Gastrocnemius medialis (tissue), 4 donors: ENCODE measurements around the gene TBCK. TPM values are rescaled to one million over a fixed set of nuclear protein-coding genes. Genes with fewer than 3 reads are reported as not detected.
A peak's percentile ranks its signal among the peaks of the same experiment; 100 is the strongest.

Experiments used
- ATAC-seq, 2 donors: fragments of 150-250 bp; one replicate each; pipeline ENCODE4 v1.9.1; 2016
- DNase-seq, 2 donors: peaks; one replicate each; pipeline ENCODE4 v3.0.0-alpha.2; 2019
- H3K27ac ChIP-seq, 4 donors: fragments of 200-600 bp; sonication (generic); 1 replicate in 1 of 4; 2 replicates in 3 of 4; pipeline ENCODE4 v1.5.1; 2016 to 2018; ENCODE audit warnings: mild to moderate bottlenecking in 2 of 4, moderate library complexity in 1 of 4
- H3K27me3 ChIP-seq, 3 donors: fragments of 200-600 bp; sonication (generic) in 2 of 3; 1 replicate in 1 of 3; 2 replicates in 2 of 3; pipeline versions ENCODE4 v1.5.1 to v1.6.0; 2016 to 2019; ENCODE audit warnings: mild to moderate bottlenecking in 1 of 3, moderate library complexity in 1 of 3
- H3K36me3 ChIP-seq, 2 donors: fragments of 200-600 bp; sonication (generic) in 1 of 2; one replicate each; pipeline ENCODE4 v1.5.1; 2017 to 2018
- H3K4me1 ChIP-seq, 2 donors: fragments of 200-600 bp; sonication (generic) in 1 of 2; one replicate each; pipeline ENCODE4 v1.5.1; 2016 to 2017; ENCODE audit warnings: mild to moderate bottlenecking in 2 of 2
- H3K4me3 ChIP-seq, 4 donors: fragments of 200-600 bp; sonication (generic) in 3 of 4; 1 replicate in 1 of 4; 2 replicates in 3 of 4; pipeline ENCODE4 v1.5.1; 2016 to 2019; ENCODE audit warnings: mild to moderate bottlenecking in 2 of 4
- H3K9me3 ChIP-seq, 3 donors: fragments of 200-600 bp; sonication (generic) in 2 of 3; 1 replicate in 1 of 3; 2 replicates in 2 of 3; pipeline ENCODE4 v1.5.1; 2016 to 2019
- POLR2A ChIP-seq, 2 donors: fragments of 450-650 bp; IDR thresholded peaks; one replicate each; pipeline ENCODE4 v1.6.1; 2017; ENCODE audit warnings: antibody characterized with exemption in 2 of 2, mild to moderate bottlenecking in 2 of 2, moderate library complexity in 2 of 2
- in situ Hi-C, 4 donors: fragments of 200-750 bp; cut with MboI; loops; one replicate each; pipeline versions ENCODE4 v1.15.0 to v1.8.0; 2017; ENCODE audit warnings: low sequenced_read_pairs in 4 of 4
- intact Hi-C: fragments of 100-400 bp; cut with DNase I; formaldehyde crosslinking; loops from one replicate; pipeline ENCODE4 v1.15.1; 2023; ENCODE audit warnings: low total_unique reads
- total RNA-seq, 4 donors: library from RNA; depleted of rRNA; stranded (reverse); fragments of >200 nt; gene quantifications; one replicate each; pipeline versions ENCODE4 v1.1.0 to v1.2.3, GENCODE V29; 2016
- TF ChIP-seq, protein P1 (sequence below), 5 experiments: fragments of 450-650 bp in 3 of 5; fragments of 200-600 bp in 2 of 5; sonication (generic) in 2 of 5; IDR thresholded peaks in 4 of 5; conservative IDR thresholded peaks in 1 of 5; 1 replicate in 4 of 5; 2 replicates in 1 of 5; pipeline ENCODE4 v1.5.1; 2016 to 2019; ENCODE audit warnings: antibody characterized with exemption in 5 of 5, mild to moderate bottlenecking in 3 of 5, moderate library complexity in 3 of 5

TBCK gene
- total RNA-seq, 4 donors from 2014 or later = 8.1 to 17.7 (median 12.2) TPM

DNA sequence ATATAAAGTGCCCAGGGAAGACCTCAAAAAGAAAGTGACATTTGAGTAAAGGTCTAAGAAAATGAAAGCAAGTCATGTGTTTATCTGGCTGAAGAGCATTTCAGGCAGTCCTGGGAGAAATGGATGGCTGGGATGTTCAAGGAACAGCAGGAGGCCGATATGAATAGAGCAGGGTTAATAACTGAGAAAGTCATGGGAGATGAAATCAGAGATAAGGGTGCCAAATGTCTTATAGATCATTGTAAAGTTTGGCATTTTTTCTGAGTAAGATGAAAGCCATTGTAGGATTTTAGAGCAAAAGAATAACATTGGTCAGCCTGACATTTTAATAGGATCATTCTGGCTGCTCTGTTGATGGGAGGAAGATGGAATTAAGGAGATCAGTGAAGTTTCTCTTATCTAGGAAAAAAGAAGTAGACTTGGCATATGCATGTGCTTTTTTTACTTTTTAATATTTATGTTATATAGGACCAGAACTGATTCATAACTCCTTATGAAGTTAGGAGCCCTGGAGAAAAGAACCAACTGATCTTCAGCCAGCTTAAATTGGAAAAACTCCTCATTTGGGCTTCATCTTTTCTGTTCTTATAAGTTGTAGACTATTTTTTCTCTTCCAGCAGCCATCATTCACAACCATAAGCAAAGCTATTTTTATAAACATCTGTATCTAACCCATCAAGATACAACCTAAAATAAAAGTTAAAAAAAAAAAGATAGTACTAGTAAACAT, 18.9 kb upstream of the TBCK start:
- Histone ChIP-seq H3K27ac (no peak overlapping the region), H3K27me3 (no peaks in the 10 kb centered on the region), H3K36me3 (peaks cover 16 to 85% of the 10 kb centered on the region in 2 donors), H3K9me3 (no peaks in the 10 kb centered on the region), H3K4me1 (no peaks in the 10 kb centered on the region), H3K4me3 (no peak overlapping the region)
- in situ Hi-C loops = no loop called here
- TF ChIP-seq, protein P1, sequence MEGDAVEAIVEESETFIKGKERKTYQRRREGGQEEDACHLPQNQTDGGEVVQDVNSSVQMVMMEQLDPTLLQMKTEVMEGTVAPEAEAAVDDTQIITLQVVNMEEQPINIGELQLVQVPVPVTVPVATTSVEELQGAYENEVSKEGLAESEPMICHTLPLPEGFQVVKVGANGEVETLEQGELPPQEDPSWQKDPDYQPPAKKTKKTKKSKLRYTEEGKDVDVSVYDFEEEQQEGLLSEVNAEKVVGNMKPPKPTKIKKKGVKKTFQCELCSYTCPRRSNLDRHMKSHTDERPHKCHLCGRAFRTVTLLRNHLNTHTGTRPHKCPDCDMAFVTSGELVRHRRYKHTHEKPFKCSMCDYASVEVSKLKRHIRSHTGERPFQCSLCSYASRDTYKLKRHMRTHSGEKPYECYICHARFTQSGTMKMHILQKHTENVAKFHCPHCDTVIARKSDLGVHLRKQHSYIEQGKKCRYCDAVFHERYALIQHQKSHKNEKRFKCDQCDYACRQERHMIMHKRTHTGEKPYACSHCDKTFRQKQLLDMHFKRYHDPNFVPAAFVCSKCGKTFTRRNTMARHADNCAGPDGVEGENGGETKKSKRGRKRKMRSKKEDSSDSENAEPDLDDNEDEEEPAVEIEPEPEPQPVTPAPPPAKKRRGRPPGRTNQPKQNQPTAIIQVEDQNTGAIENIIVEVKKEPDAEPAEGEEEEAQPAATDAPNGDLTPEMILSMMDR (IDR thresholded peaks at IDR 0.05 in 4 of 5, conservative IDR thresholded peaks at IDR 0.05 in 1 of 5) = no peak
- no peak for TF ChIP-seq POLR2A (IDR thresholded peaks at IDR 0.05)
- intact Hi-C loops = no loop called here
- ATAC-seq = no peak
- no peak for DNase-seq

- DNase-seq = no peak
- Histone ChIP-seq H3K27ac (no peak overlapping the region), H3K9me3 (no peaks in the 10 kb centered on the region), H3K36me3 (peaks cover 15 to 84% of the 10 kb centered on the region in 2 donors), H3K4me3 (no peak overlapping the region), H3K4me1 (no peaks in the 10 kb centered on the region), H3K27me3 (no peaks in the 10 kb centered on the region)
- no peak for ATAC-seq
- in situ Hi-C loops = no loop called here
- intact Hi-C loops = no loop called here
- TF ChIP-seq POLR2A (IDR thresholded peaks at IDR 0.05) = no peak
- TF ChIP-seq, protein P1 (IDR thresholded peaks at IDR 0.05 in 4 of 5, conservative IDR thresholded peaks at IDR 0.05 in 1 of 5) = no peak
These were observed 17.2 kb upstream of the TBCK start for GRCh38 chr4:106333186-106333585.

DNA sequence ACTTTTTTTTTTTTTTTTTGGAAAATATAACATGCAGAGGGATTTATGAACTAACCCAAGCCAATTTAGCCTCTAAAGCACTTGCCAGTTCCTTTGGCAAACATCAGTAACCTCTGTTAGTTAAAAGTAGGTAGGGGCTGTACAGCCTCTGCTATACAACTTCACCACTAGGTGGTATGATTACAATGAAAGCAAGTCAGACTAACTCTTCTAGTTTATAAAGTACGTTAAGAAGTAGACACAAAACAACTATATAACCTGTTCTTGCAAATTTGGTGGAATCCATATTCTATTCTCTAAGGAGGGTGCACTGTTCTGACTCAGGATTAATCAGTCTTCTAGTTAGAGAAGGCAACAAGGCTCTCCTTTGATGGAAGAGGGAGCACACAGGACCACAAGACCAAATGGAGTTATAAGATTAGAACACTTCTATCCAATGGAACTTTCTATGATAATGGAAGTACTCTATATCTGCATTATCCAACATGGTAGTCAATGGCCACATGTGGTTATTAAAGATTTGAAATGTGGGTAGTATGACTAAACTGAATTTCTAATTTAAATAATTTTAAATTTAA, 13.1 kb upstream of the TBCK start:
- intact Hi-C loops (no loop called here), in situ Hi-C loops (no loop called here)
- no peak for TF ChIP-seq POLR2A (IDR thresholded peaks at IDR 0.05)
- TF ChIP-seq, protein P1 (IDR thresholded peaks at IDR 0.05 in 4 of 5, conservative IDR thresholded peaks at IDR 0.05 in 1 of 5) = peak in 3 of 5 experiments; percentile 24 to 59 (median 44)
- peaks cover 8 to 78% of the 10 kb centered on the region in 2 donors for H3K36me3 ChIP-seq
- H3K4me3 ChIP-seq = no peak overlapping the region
- no peaks in the 10 kb centered on the region for H3K27me3 ChIP-seq
- no peak overlapping the region for H3K27ac ChIP-seq
- H3K4me1 ChIP-seq = no peaks in the 10 kb centered on the region
- ATAC-seq (no peak), DNase-seq (no peak)
- H3K9me3 ChIP-seq = no peaks in the 10 kb centered on the region

DNA sequence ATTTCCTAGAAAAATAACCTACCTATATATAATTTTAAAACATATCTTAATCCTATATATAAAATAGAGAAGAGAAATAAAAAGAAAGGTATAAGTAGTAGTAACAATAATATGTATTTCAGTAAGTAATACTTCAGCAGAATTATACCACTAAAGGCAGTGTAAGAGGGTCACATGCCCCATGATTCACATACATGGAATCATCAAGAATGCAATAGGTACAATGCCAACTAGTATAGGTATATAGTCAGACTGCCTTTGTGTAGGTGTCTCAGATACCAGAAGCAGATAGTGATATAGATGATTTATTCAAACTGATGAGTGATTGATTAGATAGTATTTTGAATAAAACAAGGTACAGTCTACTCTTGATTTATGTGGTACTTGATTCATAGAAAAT, 9.8 kb upstream of the TBCK start:
- TF ChIP-seq, protein P1 (IDR thresholded peaks at IDR 0.05 in 4 of 5, conservative IDR thresholded peaks at IDR 0.05 in 1 of 5) = no peak
- no peak for TF ChIP-seq POLR2A (IDR thresholded peaks at IDR 0.05)
- DNase-seq = no peak
- Histone ChIP-seq H3K9me3 (no peaks in the 10 kb centered on the region), H3K36me3 (peaks cover 4 to 51% of the 10 kb centered on the region in 2 donors), H3K4me1 (no peaks in the 10 kb centered on the region), H3K27me3 (no peaks in the 10 kb centered on the region), H3K27ac (no peak overlapping the region), H3K4me3 (no peak overlapping the region)
- in situ Hi-C loops = no loop called here
- intact Hi-C loops = no loop called here
- no peak for ATAC-seq
